Mesothelial cell of epicardium (in vitro differentiated cells): Measurements from ENCODE around the gene GORASP2. TPM values are rescaled to one million over a fixed set of nuclear protein-coding genes. Genes with fewer than 3 reads are reported as not detected.

ENCODE experiments used
- DNase-seq, 2 experiments: peaks; one replicate each; pipeline ENCODE4 v3.0.0; 2021; ENCODE audit warnings: low spot score in 2 of 2; ENCODE audit not compliant: unreplicated experiment in 2 of 2
- H3K27ac Mint-ChIP-seq: 2 replicates; pipeline ENCODE4 v1.8.0; 2021; ENCODE audit warnings: mixed read lengths
- H3K27me3 Mint-ChIP-seq: 2 replicates; pipeline ENCODE4 v1.8.0; 2021; ENCODE audit warnings: low read depth, mixed read lengths
- H3K36me3 Mint-ChIP-seq: 2 replicates; pipeline ENCODE4 v1.8.0; 2021; ENCODE audit warnings: mixed read lengths
- H3K4me1 Mint-ChIP-seq: 2 replicates; pipeline ENCODE4 v1.8.0; 2021; ENCODE audit warnings: mixed read lengths
- H3K4me3 Mint-ChIP-seq: 2 replicates; pipeline ENCODE4 v1.8.0; 2021; ENCODE audit warnings: mild to moderate bottlenecking, moderate library complexity, mixed read lengths
- H3K9me3 Mint-ChIP-seq: 2 replicates; pipeline ENCODE4 v1.8.0; 2021; ENCODE audit warnings: mixed read lengths
- CTCF ChIP-seq: fragments of 200-600 bp; sonication (generic); IDR thresholded peaks from one replicate; pipeline ENCODE4 v1.5.0; 2021; ENCODE audit warnings: antibody characterized with exemption; ENCODE audit not compliant: unreplicated experiment
- total RNA-seq: library from RNA; stranded (reverse); gene quantifications from 3 replicates; pipeline ENCODE4 v1.2.1, GENCODE V29; 2021

GORASP2 gene
- total RNA-seq, 1 donor from 2014 or later: 91.1 TPM

GRCh38 chr2:170969030-170969429, 40.0 kb downstream of the GORASP2 start:
- H3K27me3 Mint-ChIP-seq: no peaks in the 10 kb centered on the region
- H3K4me3 Mint-ChIP-seq: no peak overlapping the region
- peaks cover 28% of the 10 kb centered on the region for H3K36me3 Mint-ChIP-seq
- H3K9me3 Mint-ChIP-seq: no peaks in the 10 kb centered on the region
- DNase-seq: no peak
- peaks cover 26% of the 10 kb centered on the region for H3K4me1 Mint-ChIP-seq
- H3K27ac Mint-ChIP-seq: peak overlapping the region; percentile 5
- TF ChIP-seq CTCF: no peak

DNA sequence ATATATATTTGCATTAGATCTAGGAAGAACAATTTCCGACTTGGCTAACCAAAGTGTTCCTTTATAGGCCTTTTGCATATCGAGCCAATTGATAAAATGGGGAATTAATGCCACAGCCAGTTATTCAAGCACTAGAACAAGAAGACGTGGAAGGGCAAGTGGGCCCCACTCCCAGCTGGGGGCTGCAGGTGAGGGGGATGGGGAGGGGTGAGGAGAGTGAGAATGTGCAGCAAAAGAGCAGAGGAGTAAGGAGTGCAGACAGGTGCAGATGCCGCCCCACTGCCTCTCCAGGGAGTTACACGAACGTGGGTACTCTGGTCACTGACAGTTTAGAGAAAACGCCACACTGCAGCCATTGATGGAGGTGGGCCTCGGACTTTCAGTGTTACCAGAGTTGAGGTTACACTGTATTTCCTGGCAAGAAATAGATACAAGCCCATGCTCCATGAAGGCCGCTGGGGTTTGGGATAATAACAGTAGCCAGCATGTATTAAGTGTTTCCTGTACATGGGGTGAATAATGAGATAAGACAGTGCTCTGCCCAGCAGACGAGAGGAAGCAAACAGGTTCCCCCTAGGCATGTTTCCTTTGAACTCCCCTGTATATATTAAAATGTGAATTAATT, 40.9 kb downstream of the GORASP2 start:
- H3K27ac Mint-ChIP-seq: no peak overlapping the region
- no peak overlapping the region for H3K4me3 Mint-ChIP-seq
- H3K27me3 Mint-ChIP-seq: no peaks in the 10 kb centered on the region
- no peak for TF ChIP-seq CTCF
- peaks cover 24% of the 10 kb centered on the region for H3K36me3 Mint-ChIP-seq
- H3K4me1 Mint-ChIP-seq: peaks cover 29% of the 10 kb centered on the region
- H3K9me3 Mint-ChIP-seq: no peaks in the 10 kb centered on the region
- no peak for DNase-seq

DNA sequence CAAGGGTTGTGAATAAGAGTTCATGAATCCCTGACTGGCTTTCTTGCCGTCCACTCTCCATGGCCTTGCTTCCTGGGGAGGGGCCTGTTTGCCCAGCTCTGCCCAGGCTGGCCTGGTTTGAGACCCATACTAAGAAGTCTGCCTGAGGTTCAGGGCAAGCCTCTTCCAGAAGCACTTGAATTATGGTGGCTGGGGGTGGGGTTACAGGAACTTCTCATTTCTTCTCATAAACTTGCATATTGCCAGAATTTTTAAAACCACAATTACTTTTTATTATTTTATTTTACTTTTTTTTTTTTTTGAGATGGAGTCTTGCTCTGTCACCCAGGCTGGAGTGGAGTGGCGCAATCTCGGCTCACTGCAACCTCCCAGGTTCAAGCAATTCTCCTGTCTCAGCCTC, 42.0 kb downstream of the GORASP2 start:
- Mint-ChIP-seq H3K9me3 (no peaks in the 10 kb centered on the region), H3K27ac (no peak overlapping the region), H3K4me1 (peaks cover 19% of the 10 kb centered on the region), H3K36me3 (peaks cover 19% of the 10 kb centered on the region), H3K4me3 (no peak overlapping the region), H3K27me3 (no peaks in the 10 kb centered on the region)
- DNase-seq: no peak
- TF ChIP-seq CTCF: no peak

DNA sequence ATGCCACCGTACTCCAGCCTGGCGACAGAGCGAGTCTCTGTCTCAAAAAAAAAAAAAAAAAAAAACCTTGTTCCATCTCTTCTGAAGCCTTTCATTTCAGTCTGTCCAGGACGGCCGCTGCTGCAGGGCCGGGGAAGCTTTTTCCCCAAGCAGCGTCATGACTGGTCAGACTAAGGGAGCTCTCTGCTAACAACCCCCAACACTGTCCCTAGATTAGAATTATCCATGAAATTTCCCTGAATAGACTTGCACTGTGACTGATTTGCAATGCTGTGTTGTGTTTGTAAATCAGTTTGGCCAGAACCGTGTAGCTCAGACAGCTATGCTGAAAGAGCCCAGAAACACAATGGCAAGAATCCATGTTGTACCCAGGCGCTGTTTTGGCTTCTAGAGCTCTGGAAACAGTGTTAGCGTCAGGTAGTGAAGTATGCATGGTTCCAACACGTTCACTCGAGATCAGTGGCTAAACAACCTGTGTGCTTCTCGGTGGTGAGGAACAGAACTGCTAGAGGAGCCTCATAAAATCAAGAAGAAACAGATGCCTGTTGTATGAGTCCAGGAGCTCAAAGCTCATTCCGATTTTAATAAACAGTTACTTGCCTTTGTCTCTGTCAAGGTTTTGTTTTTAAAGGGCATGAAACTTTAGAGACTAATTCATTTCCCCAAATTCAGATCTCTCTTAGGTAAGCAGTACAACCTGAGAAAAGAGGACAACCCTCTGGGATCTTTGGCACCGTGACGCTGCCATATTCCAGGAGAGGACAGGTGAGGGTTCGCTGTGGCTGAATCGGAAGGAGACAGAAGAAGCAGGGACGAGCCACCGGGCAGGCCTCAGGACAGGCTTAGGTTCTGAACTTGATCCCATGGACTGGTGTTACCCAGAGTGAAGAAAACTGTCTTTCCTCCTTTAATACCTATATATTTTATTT, 43.5 kb downstream of the GORASP2 start:
- TF ChIP-seq CTCF: no peak
- peaks cover 8% of the 10 kb centered on the region for H3K36me3 Mint-ChIP-seq
- H3K9me3 Mint-ChIP-seq: no peaks in the 10 kb centered on the region
- H3K4me1 Mint-ChIP-seq: peaks cover 19% of the 10 kb centered on the region
- no peaks in the 10 kb centered on the region for H3K27me3 Mint-ChIP-seq
- H3K4me3 Mint-ChIP-seq: peak overlapping the region; percentile 55
- H3K27ac Mint-ChIP-seq: peak overlapping the region; percentile 2
- DNase-seq: no peak

DNA sequence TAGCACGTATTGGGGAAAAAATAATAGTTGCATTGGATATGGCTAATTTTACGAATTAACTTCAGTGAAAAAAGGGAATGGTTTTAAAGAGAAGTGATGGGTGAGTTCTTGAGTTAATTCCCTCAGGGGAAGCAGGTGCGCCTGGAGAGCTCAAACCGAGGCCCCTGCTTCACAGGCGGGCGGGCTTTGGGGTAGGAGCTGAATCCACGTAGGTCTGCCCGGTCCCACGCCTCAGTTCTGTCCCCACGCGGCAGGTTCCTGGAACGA, 44.1 kb downstream of the GORASP2 start:
- Mint-ChIP-seq H3K27me3 (no peaks in the 10 kb centered on the region), H3K36me3 (peaks cover 3% of the 10 kb centered on the region), H3K4me3 (peak overlapping the region; percentile 55), H3K9me3 (no peaks in the 10 kb centered on the region), H3K27ac (peak overlapping the region; percentile 2), H3K4me1 (peaks cover 19% of the 10 kb centered on the region)
- no peak for DNase-seq
- no peak for TF ChIP-seq CTCF
